ENCODE measurements around the gene PTPRH. TPM values are rescaled to one million over a fixed set of nuclear protein-coding genes. Genes with fewer than 3 reads are reported as not detected.
A peak's percentile ranks its signal among the peaks of the same experiment; 100 is the strongest.

Gene PTPRH
- total RNA-seq, 4 donors from 2014 or later: 0.39 to 0.56 (median 0.48) TPM

DNA sequence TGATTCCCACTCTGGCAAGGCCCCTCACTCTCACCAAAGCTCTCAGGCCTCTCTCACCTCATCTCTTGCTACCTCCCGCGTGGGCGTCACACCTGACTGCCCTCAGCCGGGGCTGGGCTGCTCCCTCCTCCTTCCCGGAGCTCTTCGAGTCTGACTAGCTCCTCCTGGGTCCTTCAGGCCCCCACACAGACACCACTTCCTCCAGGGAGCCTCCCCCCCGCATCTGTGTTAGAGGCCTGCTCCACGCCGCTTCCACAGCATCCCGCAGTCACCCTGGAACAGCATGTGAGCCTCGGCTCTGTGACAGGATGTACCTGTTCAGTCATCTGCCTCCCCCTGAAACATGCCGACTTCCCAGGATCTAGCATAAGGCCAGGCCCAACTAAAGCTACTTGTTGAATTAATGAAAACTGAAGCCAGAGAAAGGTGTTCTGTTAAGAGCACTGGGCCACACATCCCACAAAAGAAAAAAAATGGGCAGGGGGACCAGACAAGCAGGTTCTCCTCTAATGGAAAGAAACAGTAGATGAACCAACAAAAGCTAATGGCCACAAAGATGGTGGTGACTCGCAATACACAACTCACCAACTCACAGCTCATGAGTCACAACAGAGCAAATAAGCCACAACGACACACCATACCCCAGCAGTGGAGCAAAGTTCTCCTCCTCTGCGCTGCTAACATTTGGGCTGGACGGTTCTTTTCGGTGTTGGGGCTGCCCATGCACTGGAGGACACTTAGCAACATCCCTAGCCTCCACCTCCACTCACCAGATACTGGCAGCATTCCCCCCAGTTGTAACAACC, 46.5 kb upstream of the PTPRH start:
- Histone ChIP-seq H3K36me3 (no peaks in the 10 kb centered on the region), H3K9me3 (no peaks in the 10 kb centered on the region), H3K4me1 (peaks cover 42 to 66% of the 10 kb centered on the region in 2 donors), H3K27ac (no peak overlapping the region), H3K27me3 (no peaks in the 10 kb centered on the region), H3K4me3 (peak overlapping the region in 2 of 4 donors; percentile 1 to 80)
- in situ Hi-C loops (cut with MboI; ENCODE audit: low sequenced_read_pairs in 4 of 4): no loop called here
- intact Hi-C loops (cut with DNase I; ENCODE audit: low total_unique reads): loop anchor here (10.0 kb wide), 1 partner anchor 791 kb away; the partner anchor contains the start of gene LENG9
- DNase-seq (no peak), ATAC-seq (no peak)
- TF ChIP-seq, protein P1, sequence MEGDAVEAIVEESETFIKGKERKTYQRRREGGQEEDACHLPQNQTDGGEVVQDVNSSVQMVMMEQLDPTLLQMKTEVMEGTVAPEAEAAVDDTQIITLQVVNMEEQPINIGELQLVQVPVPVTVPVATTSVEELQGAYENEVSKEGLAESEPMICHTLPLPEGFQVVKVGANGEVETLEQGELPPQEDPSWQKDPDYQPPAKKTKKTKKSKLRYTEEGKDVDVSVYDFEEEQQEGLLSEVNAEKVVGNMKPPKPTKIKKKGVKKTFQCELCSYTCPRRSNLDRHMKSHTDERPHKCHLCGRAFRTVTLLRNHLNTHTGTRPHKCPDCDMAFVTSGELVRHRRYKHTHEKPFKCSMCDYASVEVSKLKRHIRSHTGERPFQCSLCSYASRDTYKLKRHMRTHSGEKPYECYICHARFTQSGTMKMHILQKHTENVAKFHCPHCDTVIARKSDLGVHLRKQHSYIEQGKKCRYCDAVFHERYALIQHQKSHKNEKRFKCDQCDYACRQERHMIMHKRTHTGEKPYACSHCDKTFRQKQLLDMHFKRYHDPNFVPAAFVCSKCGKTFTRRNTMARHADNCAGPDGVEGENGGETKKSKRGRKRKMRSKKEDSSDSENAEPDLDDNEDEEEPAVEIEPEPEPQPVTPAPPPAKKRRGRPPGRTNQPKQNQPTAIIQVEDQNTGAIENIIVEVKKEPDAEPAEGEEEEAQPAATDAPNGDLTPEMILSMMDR (IDR thresholded peaks at IDR 0.05 in 4 of 5, conservative IDR thresholded peaks at IDR 0.05 in 1 of 5): no peak
- TF ChIP-seq POLR2A (IDR thresholded peaks at IDR 0.05): no peak

DNA sequence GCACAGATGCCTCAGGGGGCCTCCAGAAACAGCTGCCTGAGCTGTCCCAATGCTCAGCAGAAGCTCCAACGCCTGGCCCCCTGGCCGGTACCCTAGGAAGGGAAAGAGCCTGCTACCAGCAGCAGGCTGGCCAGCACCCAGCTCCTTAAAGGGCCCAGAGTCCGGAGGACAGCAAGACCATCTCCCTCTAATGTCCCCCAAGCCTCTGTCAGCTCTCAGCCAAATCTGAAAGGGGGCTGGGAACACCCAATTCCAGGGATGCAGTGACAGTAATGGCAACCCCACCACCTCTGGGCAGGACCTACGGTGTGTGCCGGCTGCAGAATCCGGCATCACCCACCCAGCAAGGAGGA, 45.3 kb upstream of the PTPRH start:
- Histone ChIP-seq H3K36me3 (no peaks in the 10 kb centered on the region), H3K9me3 (no peaks in the 10 kb centered on the region), H3K4me1 (peaks cover 37 to 59% of the 10 kb centered on the region in 2 donors), H3K27me3 (no peaks in the 10 kb centered on the region), H3K27ac (no peak overlapping the region), H3K4me3 (peak overlapping the region in 2 of 4 donors; percentile 2 to 28)
- TF ChIP-seq, protein P1 (IDR thresholded peaks at IDR 0.05 in 4 of 5, conservative IDR thresholded peaks at IDR 0.05 in 1 of 5): no peak
- no peak for TF ChIP-seq POLR2A (IDR thresholded peaks at IDR 0.05)
- DNase-seq: no peak
- intact Hi-C loops (cut with DNase I; ENCODE audit: low total_unique reads) (loop anchor here (10.0 kb wide), 1 partner anchor 790 kb away; the partner anchor contains the start of gene LENG9), in situ Hi-C loops (cut with MboI; ENCODE audit: low sequenced_read_pairs in 4 of 4) (no loop called here)
- no peak for ATAC-seq

DNA sequence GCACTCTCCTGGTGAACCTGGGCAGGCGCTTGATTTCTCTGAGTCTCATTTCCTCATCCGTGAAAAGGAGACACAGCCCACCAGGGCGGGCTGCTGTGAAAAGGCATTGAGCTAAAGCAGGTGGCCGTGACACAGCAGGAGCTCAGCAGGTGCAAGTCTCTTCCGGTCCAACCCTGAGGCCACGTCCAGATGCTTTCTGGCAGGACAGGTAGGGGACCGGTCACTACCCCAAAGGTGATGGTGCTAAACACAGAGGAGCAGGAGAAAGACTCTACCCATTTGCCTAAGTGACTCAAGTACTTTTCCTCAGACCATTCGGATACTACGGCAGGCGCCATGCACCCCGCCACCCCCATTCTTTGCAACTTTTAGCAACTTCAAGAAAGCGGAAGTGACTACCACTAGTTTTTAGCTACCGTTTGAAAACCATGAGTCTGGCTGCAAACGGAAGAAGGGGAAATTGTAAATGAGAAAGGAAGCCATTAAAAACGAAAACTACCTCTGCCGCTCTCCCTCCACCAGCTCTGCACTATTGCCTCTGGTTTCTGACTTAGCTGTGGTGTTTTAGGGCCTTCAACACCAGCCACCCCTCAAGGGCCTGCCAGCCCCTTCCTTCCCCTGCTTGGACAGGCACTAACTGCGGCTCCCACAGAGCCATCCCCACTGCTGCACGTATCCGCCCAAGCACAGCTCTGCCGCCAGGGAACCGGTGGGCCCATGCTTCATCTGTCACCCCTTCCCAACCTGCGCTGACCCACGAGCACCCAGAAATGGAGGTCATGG, 44.7 kb upstream of the PTPRH start:
- Histone ChIP-seq H3K27ac (no peak overlapping the region), H3K9me3 (no peaks in the 10 kb centered on the region), H3K4me1 (peaks cover 35 to 56% of the 10 kb centered on the region in 2 donors), H3K27me3 (no peaks in the 10 kb centered on the region), H3K4me3 (peak overlapping the region in 2 of 4 donors; percentile 2 to 28), H3K36me3 (no peaks in the 10 kb centered on the region)
- DNase-seq (no peak), ATAC-seq (no peak)
- in situ Hi-C loops (cut with MboI; ENCODE audit: low sequenced_read_pairs in 4 of 4) (no loop called here), intact Hi-C loops (cut with DNase I; ENCODE audit: low total_unique reads) (loop anchor here (10.0 kb wide), 1 partner anchor 789 kb away; the partner anchor contains the start of gene LENG9)
- TF ChIP-seq POLR2A (IDR thresholded peaks at IDR 0.05): no peak
- TF ChIP-seq, protein P1 (IDR thresholded peaks at IDR 0.05 in 4 of 5, conservative IDR thresholded peaks at IDR 0.05 in 1 of 5): no peak

DNA sequence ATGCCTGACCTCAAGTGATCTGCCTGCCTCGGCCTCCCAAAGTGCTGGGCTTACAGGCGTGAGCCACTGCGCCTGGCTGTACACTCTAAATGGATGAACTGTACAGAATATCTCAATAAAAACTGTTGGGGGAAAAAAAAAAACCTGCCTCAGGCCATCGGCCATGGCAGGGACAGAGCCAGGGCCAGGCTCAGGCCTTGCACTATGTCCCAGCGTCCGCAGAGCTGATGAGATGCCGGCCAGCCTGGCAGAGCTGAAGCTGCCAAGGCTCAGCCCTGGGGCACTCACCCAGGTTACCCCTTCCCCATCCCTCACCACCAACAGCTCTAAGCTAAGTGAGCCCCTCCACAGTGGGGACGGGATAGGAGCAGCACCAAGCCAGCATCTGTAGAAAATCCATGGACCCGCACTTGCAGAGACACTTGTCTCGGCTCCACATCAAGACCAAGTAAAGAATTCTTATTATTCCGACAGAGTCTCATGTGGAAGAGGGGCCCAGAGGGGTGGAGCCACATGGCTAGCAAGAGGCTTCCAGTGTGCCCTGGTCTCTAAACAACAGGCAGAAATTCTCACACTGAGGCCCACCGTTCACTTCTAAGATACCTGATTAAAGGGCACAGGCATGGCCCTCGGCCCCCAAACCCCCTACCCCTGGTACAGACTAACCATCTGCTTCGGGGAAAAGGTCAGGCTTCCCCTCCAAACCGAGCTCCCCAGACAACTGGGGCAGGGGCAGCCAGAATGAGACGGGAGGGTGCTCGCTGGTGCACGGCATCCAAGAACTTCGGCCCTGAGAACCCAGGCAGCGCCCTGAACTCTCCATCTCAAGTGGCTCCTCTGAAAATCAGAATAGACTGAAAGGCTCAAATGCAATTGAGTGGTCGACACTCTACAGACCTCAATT, 43.7 kb upstream of the PTPRH start:
- TF ChIP-seq POLR2A (IDR thresholded peaks at IDR 0.05): no peak
- TF ChIP-seq, protein P1 (IDR thresholded peaks at IDR 0.05 in 4 of 5, conservative IDR thresholded peaks at IDR 0.05 in 1 of 5): no peak
- no peak for DNase-seq
- H3K36me3 ChIP-seq: no peaks in the 10 kb centered on the region
- H3K27me3 ChIP-seq: no peaks in the 10 kb centered on the region
- H3K4me3 ChIP-seq: no peak overlapping the region
- H3K4me1 ChIP-seq: peaks cover 35 to 56% of the 10 kb centered on the region in 2 donors
- intact Hi-C loops (cut with DNase I; ENCODE audit: low total_unique reads) (loop anchor here (10.0 kb wide), 1 partner anchor 788 kb away; the partner anchor contains the start of gene LENG9), in situ Hi-C loops (cut with MboI; ENCODE audit: low sequenced_read_pairs in 4 of 4) (no loop called here)
- no peak for ATAC-seq
- H3K9me3 ChIP-seq: no peaks in the 10 kb centered on the region
- H3K27ac ChIP-seq: no peak overlapping the region

Measured in gastrocnemius medialis (tissue), 4 donors.